ENCODE data around the gene TCEAL1. TPM values are rescaled to one million over a fixed set of nuclear protein-coding genes. Genes with fewer than 3 reads are reported as not detected.
A peak's percentile ranks its signal among the peaks of the same experiment; 100 is the strongest.

The TCEAL1 gene
- polyA plus RNA-seq, 1 of the 3 experiments (the other 2 are of a cell fraction): 22.1 TPM

- Histone ChIP-seq H3K79me2 (ENCODE audit: insufficient read depth) (peaks cover 7% of the 10 kb centered on the region; the same call in 1 of the 2 replicates), H3K9ac (no peak overlapping the region), H2AFZ (ENCODE audit: low read depth) (peak overlapping the region; percentile 49; the same call in 1 of the 2 replicates)
These were observed 44.2 kb upstream of the TCEAL1 start for GRCh38 chrX:103584596-103584995.

More at GRCh38 chrX:103584596-103584995, 44.2 kb upstream of the TCEAL1 start:
- H3K9me2 ChIP-seq: no peaks in the 10 kb centered on the region
- no peaks in the 10 kb centered on the region for H3K27me3 ChIP-seq (ENCODE audit: insufficient read depth)
- POLR2A ChIA-PET: interaction anchor here (0.8 kb wide), 1 partner anchor 45 kb away, joined by 3 read pairs; no protein-coding TSS in a partner anchor
- TF ChIP-seq ZBTB33 (IDR thresholded peaks at IDR 0.05; ENCODE audit: borderline replicate concordance, low read depth): no peak
- no peak for TF ChIP-seq MAX (IDR thresholded peaks at IDR 0.05; ENCODE audit: low read depth)
- no peak for TF ChIP-seq MXI1 (IDR thresholded peaks at IDR 0.05; ENCODE audit: low read depth, low read length)
- no peak for TF ChIP-seq RCOR1 (IDR thresholded peaks at IDR 0.05; ENCODE audit: low read length)
- no peak for TF ChIP-seq POLR2AphosphoS5 (IDR thresholded peaks at IDR 0.05; ENCODE audit: low read depth, low read length)
- no peak for TF ChIP-seq PBX3 (IDR thresholded peaks at IDR 0.05)
- no peak for TF ChIP-seq MEF2A (IDR thresholded peaks at IDR 0.05; ENCODE audit: borderline replicate concordance, low read depth)
- TF ChIP-seq SIN3A (IDR thresholded peaks at IDR 0.05; ENCODE audit: borderline replicate concordance, low read depth, low read length): no peak
- no peak for TF ChIP-seq USF1 (IDR thresholded peaks at IDR 0.05; ENCODE audit: borderline replicate concordance, low read depth)
- no peak for TF ChIP-seq TCF12 (IDR thresholded peaks at IDR 0.05)
- no peak for TF ChIP-seq NRF1 (IDR thresholded peaks at IDR 0.05; ENCODE audit: low read depth, low read length)
- TF ChIP-seq TEAD4 (IDR thresholded peaks at IDR 0.05; ENCODE audit: borderline replicate concordance, insufficient read depth): no peak
- no peak for TF ChIP-seq CTCF (IDR thresholded peaks at IDR 0.05)
- no peak for TF ChIP-seq RXRA (IDR thresholded peaks at IDR 0.05; ENCODE audit: borderline replicate concordance, low read depth)
- no peak for TF ChIP-seq NFIC (IDR thresholded peaks at IDR 0.05; ENCODE audit: borderline replicate concordance)
- peak overlapping the region; percentile 62 to 63; a peak in 2 of 4 replicates for H3K4me3 ChIP-seq (ENCODE audit: low read depth in 2 of 2, low read length in 1 of 2)
- H3K4me2 ChIP-seq: no peak overlapping the region
- H3F3A ChIP-seq (replicated peaks; ENCODE audit: insufficient read depth): no peaks in the 10 kb centered on the region
- H3K4me1 ChIP-seq (ENCODE audit: control insufficient read depth in 1 of 2, insufficient read depth in 2 of 2, low read depth in 1 of 2, low read length in 1 of 2): peaks cover 0 to 2% of the 10 kb centered on the region in 2 experiments; a peak in 1 of 4 replicates
- peaks cover 0 to 9% of the 10 kb centered on the region in 2 experiments for H3K36me3 ChIP-seq (replicated peaks in 1 of 2; ENCODE audit: control insufficient read depth in 1 of 2, insufficient read depth in 2 of 2, low read length in 1 of 2)
- no peak overlapping the region; a peak in 1 of 4 replicates for H3K27ac ChIP-seq (ENCODE audit: low read depth in 2 of 2, low read length in 1 of 2)
- H4K20me1 ChIP-seq (ENCODE audit: insufficient read depth): no peaks in the 10 kb centered on the region
- CTCF ChIA-PET: interaction anchor here (0.7 kb wide), 1 partner anchor 46 kb away, joined by 3 read pairs; no protein-coding TSS in a partner anchor
- peak; percentile 19 for DNase-seq
- H3K9me3 ChIP-seq: no peaks in the 10 kb centered on the region
- 38% methylated on average over 3 of the region's 3 CpGs for WGBS (ENCODE audit: low lambda C conversion rate)
